ENCODE data around the gene SLC26A1. TPM values are rescaled to one million over a fixed set of nuclear protein-coding genes. Genes with fewer than 3 reads are reported as not detected.

The SLC26A1 gene
- total and polyA plus RNA-seq, 2 of the 13 experiments (the other 11 are each of a cell fraction or from before 2014, with no cell fraction given): 5.4 to 22.9 TPM

DNA sequence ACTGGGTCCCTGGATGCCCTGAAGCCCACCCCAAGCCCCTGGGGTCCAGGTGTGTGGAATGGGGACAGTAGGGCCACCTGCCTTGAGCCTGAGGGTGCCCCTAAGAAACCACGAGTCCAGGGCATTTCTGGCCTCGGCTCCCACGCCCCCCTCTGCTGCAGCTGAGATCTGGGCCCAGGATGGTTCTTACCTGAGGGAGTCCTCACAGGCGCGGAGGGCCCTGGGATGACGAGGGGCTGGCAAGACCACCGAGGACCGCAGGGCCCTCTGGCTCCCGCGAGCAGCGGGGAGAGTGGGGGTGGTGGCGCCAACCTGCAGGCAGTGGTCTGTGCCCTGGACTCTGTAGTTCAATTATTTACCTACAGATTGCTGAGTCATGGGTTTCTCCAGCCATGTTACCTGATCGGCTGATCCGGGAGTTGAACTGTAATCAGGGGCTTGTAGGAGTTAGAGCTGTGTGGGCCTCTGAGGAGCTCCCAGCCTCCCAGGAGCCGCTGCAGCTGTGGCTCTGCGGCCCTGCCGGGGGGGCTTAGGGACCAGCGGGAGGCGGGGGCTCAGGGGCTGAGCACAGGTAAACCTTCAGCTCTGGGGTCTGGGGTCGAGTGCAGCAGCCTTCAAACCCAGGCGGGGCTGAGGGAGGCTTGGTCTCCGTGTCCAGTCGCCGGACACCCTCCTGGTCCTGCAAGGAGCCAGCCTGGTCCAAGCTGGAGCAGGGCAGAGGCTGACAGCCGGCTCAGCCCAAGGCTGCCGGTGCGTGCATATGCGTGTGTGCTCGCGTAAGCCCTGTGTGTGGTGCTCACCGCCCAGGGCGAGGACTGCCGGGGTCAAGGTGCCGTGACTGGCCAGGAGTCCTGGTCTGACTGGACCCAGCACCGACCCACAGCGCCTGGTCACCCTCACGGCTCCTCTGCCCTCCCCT, at the start of gene SLC26A1 (continued):
- no peak for TF ChIP-seq ZFP62 (CRISPR knock-in tag; IDR thresholded peaks at IDR 0.05)
- no peak for TF ChIP-seq ZNF776 (CRISPR knock-in tag; IDR thresholded peaks at IDR 0.05)
- 0 out of 2 replicates have a peak, but pooled peaks have one; percentile 42 for TF ChIP-seq ZFP41 (CRISPR knock-in tag; IDR thresholded peaks at IDR 0.05; ENCODE audit: borderline replicate concordance)
- TF ChIP-seq FOXK2 (IDR thresholded peaks at IDR 0.05): 0 out of 2 replicates have a peak, but pooled peaks have one; percentile 29
- TF ChIP-seq ZNF552 (CRISPR knock-in tag; IDR thresholded peaks at IDR 0.05; ENCODE audit: borderline replicate concordance): no peak
- 0 out of 2 replicates have a peak, but pooled peaks have one; percentile 42 for TF ChIP-seq ZMYM4 (CRISPR knock-in tag; IDR thresholded peaks at IDR 0.05)
- TF ChIP-seq BCL6 (CRISPR knock-in tag; IDR thresholded peaks at IDR 0.05): no peak
- peak; percentile 86 for TF ChIP-seq HNF4A (CRISPR knock-in tag; IDR thresholded peaks at IDR 0.05)
- peak; percentile 49; the same call in 1 of the 2 replicates for TF ChIP-seq TARDBP (CRISPR knock-in tag; IDR thresholded peaks at IDR 0.05)
- TF ChIP-seq KMT2B (CRISPR knock-in tag; IDR thresholded peaks at IDR 0.05): no peak
- no peak for TF ChIP-seq ZSCAN12 (CRISPR knock-in tag; IDR thresholded peaks at IDR 0.05)
- TF ChIP-seq SKI (IDR thresholded peaks at IDR 0.05; ENCODE audit: partially characterized antibody): no peak
- TF ChIP-seq LCORL (IDR thresholded peaks at IDR 0.05): no peak
- TF ChIP-seq LCORL (CRISPR knock-in tag; IDR thresholded peaks at IDR 0.05): peak; percentile 72; the same call in 1 of the 2 replicates
- no peak for TF ChIP-seq EZH2 (conservative IDR thresholded peaks at IDR 0.05; ENCODE audit: low read depth, low read length)
- TF ChIP-seq PITX1 (CRISPR knock-in tag; IDR thresholded peaks at IDR 0.05): no peak
- TF ChIP-seq HNF4G (IDR thresholded peaks at IDR 0.05; ENCODE audit: borderline replicate concordance, low read depth, low read length): peak; percentile 73; the same call in 1 of the 2 replicates
- TF ChIP-seq HNF4G (CRISPR knock-in tag; IDR thresholded peaks at IDR 0.05; ENCODE audit: borderline replicate concordance, low read depth): peak; percentile 39; the same call in 1 of the 2 replicates
- TF ChIP-seq, protein P1, sequence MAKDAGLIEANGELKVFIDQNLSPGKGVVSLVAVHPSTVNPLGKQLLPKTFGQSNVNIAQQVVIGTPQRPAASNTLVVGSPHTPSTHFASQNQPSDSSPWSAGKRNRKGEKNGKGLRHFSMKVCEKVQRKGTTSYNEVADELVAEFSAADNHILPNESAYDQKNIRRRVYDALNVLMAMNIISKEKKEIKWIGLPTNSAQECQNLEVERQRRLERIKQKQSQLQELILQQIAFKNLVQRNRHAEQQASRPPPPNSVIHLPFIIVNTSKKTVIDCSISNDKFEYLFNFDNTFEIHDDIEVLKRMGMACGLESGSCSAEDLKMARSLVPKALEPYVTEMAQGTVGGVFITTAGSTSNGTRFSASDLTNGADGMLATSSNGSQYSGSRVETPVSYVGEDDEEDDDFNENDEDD (CRISPR knock-in tag; IDR thresholded peaks at IDR 0.05; ENCODE audit: borderline replicate concordance): 0 out of 2 replicates have a peak, but pooled peaks have one; percentile 22
- peak; percentile 50 for TF ChIP-seq PHF5A (CRISPR knock-in tag; IDR thresholded peaks at IDR 0.05; ENCODE audit: low read depth, unreplicated experiment)
- no peak for TF ChIP-seq ZNF577 (CRISPR knock-in tag; IDR thresholded peaks at IDR 0.05; ENCODE audit: borderline replicate concordance, low read depth)
- TF ChIP-seq, protein P2, sequence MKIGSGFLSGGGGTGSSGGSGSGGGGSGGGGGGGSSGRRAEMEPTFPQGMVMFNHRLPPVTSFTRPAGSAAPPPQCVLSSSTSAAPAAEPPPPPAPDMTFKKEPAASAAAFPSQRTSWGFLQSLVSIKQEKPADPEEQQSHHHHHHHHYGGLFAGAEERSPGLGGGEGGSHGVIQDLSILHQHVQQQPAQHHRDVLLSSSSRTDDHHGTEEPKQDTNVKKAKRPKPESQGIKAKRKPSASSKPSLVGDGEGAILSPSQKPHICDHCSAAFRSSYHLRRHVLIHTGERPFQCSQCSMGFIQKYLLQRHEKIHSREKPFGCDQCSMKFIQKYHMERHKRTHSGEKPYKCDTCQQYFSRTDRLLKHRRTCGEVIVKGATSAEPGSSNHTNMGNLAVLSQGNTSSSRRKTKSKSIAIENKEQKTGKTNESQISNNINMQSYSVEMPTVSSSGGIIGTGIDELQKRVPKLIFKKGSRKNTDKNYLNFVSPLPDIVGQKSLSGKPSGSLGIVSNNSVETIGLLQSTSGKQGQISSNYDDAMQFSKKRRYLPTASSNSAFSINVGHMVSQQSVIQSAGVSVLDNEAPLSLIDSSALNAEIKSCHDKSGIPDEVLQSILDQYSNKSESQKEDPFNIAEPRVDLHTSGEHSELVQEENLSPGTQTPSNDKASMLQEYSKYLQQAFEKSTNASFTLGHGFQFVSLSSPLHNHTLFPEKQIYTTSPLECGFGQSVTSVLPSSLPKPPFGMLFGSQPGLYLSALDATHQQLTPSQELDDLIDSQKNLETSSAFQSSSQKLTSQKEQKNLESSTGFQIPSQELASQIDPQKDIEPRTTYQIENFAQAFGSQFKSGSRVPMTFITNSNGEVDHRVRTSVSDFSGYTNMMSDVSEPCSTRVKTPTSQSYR (CRISPR knock-in tag; IDR thresholded peaks at IDR 0.05; ENCODE audit: borderline replicate concordance): peak; percentile 90
- TF ChIP-seq ZNF891 (CRISPR knock-in tag; IDR thresholded peaks at IDR 0.05): no peak
- TF ChIP-seq ARID2 (CRISPR knock-in tag; IDR thresholded peaks at IDR 0.05; ENCODE audit: borderline replicate concordance): no peak
- peak; percentile 75; the same call in 1 of the 2 replicates for TF ChIP-seq ZNF543 (CRISPR knock-in tag; IDR thresholded peaks at IDR 0.05)
- TF ChIP-seq, protein P3, sequence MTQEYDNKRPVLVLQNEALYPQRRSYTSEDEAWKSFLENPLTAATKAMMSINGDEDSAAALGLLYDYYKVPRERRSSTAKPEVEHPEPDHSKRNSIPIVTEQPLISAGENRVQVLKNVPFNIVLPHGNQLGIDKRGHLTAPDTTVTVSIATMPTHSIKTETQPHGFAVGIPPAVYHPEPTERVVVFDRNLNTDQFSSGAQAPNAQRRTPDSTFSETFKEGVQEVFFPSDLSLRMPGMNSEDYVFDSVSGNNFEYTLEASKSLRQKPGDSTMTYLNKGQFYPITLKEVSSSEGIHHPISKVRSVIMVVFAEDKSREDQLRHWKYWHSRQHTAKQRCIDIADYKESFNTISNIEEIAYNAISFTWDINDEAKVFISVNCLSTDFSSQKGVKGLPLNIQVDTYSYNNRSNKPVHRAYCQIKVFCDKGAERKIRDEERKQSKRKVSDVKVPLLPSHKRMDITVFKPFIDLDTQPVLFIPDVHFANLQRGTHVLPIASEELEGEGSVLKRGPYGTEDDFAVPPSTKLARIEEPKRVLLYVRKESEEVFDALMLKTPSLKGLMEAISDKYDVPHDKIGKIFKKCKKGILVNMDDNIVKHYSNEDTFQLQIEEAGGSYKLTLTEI (CRISPR knock-in tag; conservative IDR thresholded peaks at IDR 0.05): no peak

Data from HepG2 (cell line).